Activated T-cell treated with anti-CD3 and anti-CD28 coated beads for 1 hour (primary cell): Measurements from ENCODE around the gene RNF130.
"Not testable (repeated sequence)": the region's sequence is repeated elsewhere in the genome, so short reads cannot be mapped to it uniquely, and the experiment has no call there.

ENCODE experiments used
- DNase-seq: peaks from one replicate; pipeline ENCODE4 v3.0.0-alpha.2; 2020; ENCODE audit warnings: low read depth

Gene RNF130

GRCh38 chr5:179974246-179974945, 97.2 kb downstream of the RNF130 start:
- no peak for DNase-seq

- DNase-seq = no peak
Measured at GRCh38 chr5:179973391-179973790, 98.2 kb downstream of the RNF130 start.

- DNase-seq = no peak
Measured at GRCh38 chr5:179969110-179969509, 102.4 kb downstream of the RNF130 start.

- DNase-seq = no peak
Measured at GRCh38 chr5:179967489-179967888, 104.1 kb downstream of the RNF130 start.

- DNase-seq = no peak
Measured at GRCh38 chr5:179964015-179964414, 107.5 kb downstream of the RNF130 start.

GRCh38 chr5:179963375-179963774, 108.2 kb downstream of the RNF130 start:
- DNase-seq = no peak

- no peak for DNase-seq
Measured at GRCh38 chr5:179960204-179960831, 111.2 kb downstream of the RNF130 start.

- no peak for DNase-seq
Measured at GRCh38 chr5:179959641-179960040, 111.9 kb downstream of the RNF130 start.

GRCh38 chr5:179959118-179959517, 112.4 kb downstream of the RNF130 start:
- not testable (repeated sequence) for DNase-seq

GRCh38 chr5:179955630-179956029, 115.9 kb downstream of the RNF130 start:
- no peak for DNase-seq

GRCh38 chr5:179955062-179955461, 116.5 kb downstream of the RNF130 start:
- DNase-seq = no peak

GRCh38 chr5:179954434-179954833, 117.1 kb downstream of the RNF130 start:
- no peak for DNase-seq

GRCh38 chr5:179953987-179954386, 117.6 kb downstream of the RNF130 start:
- no peak for DNase-seq

GRCh38 chr5:179936976-179937681, 134.4 kb downstream of the RNF130 start:
- no peak for DNase-seq

GRCh38 chr5:179930788-179931473, 140.6 kb downstream of the RNF130 start:
- DNase-seq = no peak

GRCh38 chr5:179927824-179928223, 143.7 kb downstream of the RNF130 start:
- DNase-seq = no peak

GRCh38 chr5:179926657-179927056, 144.9 kb downstream of the RNF130 start:
- DNase-seq = no peak

- no peak for DNase-seq
Measured at GRCh38 chr5:179923436-179923835, 148.1 kb downstream of the RNF130 start.

GRCh38 chr5:179920175-179920574, 151.4 kb downstream of the RNF130 start:
- DNase-seq = no peak

- DNase-seq = no peak
Measured at GRCh38 chr5:179919487-179920060, 152.0 kb downstream of the RNF130 start.

- DNase-seq = no peak
Measured at GRCh38 chr5:179918742-179919486, 152.6 kb downstream of the RNF130 start.

- DNase-seq = no peak
Measured at GRCh38 chr5:179916523-179916922, 155.0 kb downstream of the RNF130 start.
